ENCODE results near the gene GFOD2. TPM values are rescaled to one million over a fixed set of nuclear protein-coding genes. Genes with fewer than 3 reads are reported as not detected.

The GFOD2 gene
- total RNA-seq, 4 donors from 2014 or later: 10.5 to 24.6 (median 17.2) TPM

DNA sequence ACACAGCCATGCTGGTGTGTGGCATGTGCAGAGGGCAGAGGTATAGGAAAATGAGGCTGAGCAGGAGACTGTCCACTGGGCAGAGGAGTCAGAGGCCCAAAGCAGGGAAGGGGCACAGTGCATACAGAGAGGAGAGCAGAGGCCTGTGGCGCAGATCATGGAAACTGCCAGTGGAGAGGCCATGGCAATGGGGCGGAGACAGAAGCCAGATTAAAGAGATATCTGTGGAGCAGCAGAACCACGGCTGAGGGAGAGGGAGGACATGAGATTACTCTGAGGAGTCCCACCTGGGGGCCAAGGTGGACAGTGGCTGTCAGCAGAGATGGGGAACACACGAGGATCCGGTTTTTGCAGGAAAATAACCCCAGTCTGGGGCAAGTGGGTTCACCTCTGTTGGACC lies 44.0 kb upstream of the GFOD2 start:
- Histone ChIP-seq H3K27me3 (no peaks in the 10 kb centered on the region), H3K27ac (no peak overlapping the region), H3K4me3 (no peak overlapping the region), H3K4me1 (no peaks in the 10 kb centered on the region), H3K36me3 (peaks cover 0 to 51% (median 0%) of the 10 kb centered on the region in 3 donors), H3K9me3 (no peaks in the 10 kb centered on the region)
- TF ChIP-seq EP300 (IDR thresholded peaks at IDR 0.05) (no peak), POLR2A (IDR thresholded peaks at IDR 0.05) (no peak)
- 90 to 96% methylated on average over 5 of the region's 5 CpGs for WGBS, 2 donors
- DNase-seq (ENCODE audit: low spot score in 2 of 2): no peak

DNA sequence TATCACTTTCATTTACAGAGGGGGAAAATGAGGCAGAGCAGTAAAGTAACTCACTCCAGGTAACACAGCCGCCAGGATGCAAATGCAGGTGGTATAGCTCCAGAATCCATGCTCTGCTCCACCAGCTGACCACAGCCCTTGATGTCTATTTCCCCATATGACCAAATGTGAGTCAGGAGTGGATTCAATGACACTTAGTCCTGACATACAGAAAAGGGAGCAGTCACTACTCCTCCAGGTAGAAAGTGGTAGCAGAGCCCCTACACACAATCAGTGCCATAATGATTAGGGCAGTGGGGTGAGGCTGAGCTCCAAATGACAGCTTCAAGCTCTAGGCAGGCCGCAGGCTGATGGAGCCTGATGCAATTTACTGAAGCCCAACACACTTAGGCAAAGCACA lies 43.3 kb upstream of the GFOD2 start:
- WGBS, 2 donors: 93 to 100% methylated on average over 2 of the region's 2 CpGs
- no peak for DNase-seq (ENCODE audit: low spot score in 2 of 2)
- Histone ChIP-seq H3K9me3 (no peaks in the 10 kb centered on the region), H3K27ac (no peak overlapping the region), H3K4me3 (no peak overlapping the region), H3K4me1 (no peaks in the 10 kb centered on the region), H3K36me3 (peaks cover 0 to 57% (median 0%) of the 10 kb centered on the region in 3 donors), H3K27me3 (no peaks in the 10 kb centered on the region)
- TF ChIP-seq EP300 (IDR thresholded peaks at IDR 0.05): no peak
- TF ChIP-seq, protein P1, sequence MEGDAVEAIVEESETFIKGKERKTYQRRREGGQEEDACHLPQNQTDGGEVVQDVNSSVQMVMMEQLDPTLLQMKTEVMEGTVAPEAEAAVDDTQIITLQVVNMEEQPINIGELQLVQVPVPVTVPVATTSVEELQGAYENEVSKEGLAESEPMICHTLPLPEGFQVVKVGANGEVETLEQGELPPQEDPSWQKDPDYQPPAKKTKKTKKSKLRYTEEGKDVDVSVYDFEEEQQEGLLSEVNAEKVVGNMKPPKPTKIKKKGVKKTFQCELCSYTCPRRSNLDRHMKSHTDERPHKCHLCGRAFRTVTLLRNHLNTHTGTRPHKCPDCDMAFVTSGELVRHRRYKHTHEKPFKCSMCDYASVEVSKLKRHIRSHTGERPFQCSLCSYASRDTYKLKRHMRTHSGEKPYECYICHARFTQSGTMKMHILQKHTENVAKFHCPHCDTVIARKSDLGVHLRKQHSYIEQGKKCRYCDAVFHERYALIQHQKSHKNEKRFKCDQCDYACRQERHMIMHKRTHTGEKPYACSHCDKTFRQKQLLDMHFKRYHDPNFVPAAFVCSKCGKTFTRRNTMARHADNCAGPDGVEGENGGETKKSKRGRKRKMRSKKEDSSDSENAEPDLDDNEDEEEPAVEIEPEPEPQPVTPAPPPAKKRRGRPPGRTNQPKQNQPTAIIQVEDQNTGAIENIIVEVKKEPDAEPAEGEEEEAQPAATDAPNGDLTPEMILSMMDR (IDR thresholded peaks at IDR 0.05): no peak
- TF ChIP-seq POLR2A (IDR thresholded peaks at IDR 0.05): no peak

DNA sequence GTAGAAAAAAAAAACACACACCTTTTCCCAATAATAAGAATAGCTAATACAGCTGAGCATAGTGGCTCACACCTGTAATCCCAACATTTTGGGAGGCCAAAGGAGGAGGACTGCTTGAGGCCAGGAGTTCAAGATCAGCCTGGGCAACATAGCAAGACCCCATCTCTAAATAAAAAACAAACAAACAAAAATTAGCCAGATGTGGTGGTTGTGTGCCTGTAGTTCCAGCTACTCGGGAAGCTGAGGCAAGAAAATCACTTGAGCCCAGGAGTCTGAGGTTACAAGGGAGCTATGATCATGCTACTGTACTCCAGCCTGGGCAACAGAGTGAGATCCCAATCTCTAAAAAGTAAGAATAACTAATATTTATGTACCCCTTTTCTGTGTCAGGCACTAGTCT lies 42.8 kb upstream of the GFOD2 start:
- Histone ChIP-seq H3K27ac (no peak overlapping the region), H3K4me1 (no peaks in the 10 kb centered on the region), H3K4me3 (no peak overlapping the region), H3K27me3 (no peaks in the 10 kb centered on the region), H3K9me3 (no peaks in the 10 kb centered on the region), H3K36me3 (peaks cover 0 to 61% (median 0%) of the 10 kb centered on the region in 3 donors)
- WGBS, 2 donors: 95 to 100% methylated on average over 1 of the region's 1 CpG
- TF ChIP-seq, protein P1 (IDR thresholded peaks at IDR 0.05): no peak
- TF ChIP-seq POLR2A (IDR thresholded peaks at IDR 0.05) (no peak), EP300 (IDR thresholded peaks at IDR 0.05) (no peak)
- DNase-seq (ENCODE audit: low spot score in 2 of 2): no peak

DNA sequence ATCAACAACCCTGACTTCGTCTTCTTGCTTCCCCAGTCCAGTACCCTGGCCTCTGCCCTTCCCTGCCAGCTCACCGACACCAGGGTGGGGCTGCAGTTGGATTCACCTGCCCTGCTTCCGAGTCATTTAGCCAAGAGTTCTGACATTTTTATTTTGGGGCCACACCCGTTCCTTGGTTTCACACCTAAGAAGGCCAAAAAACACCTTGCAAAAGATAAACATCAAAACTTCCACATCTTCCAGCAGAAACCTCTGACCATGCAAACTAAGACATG lies 41.8 kb upstream of the GFOD2 start:
- Histone ChIP-seq H3K4me3 (no peak overlapping the region), H3K36me3 (peaks cover 0 to 51% (median 0%) of the 10 kb centered on the region in 3 donors), H3K9me3 (no peaks in the 10 kb centered on the region), H3K27me3 (no peaks in the 10 kb centered on the region), H3K4me1 (no peaks in the 10 kb centered on the region), H3K27ac (no peak overlapping the region)
- 89 to 90% methylated on average over 4 of the region's 4 CpGs for WGBS, 2 donors
- TF ChIP-seq, protein P1 (IDR thresholded peaks at IDR 0.05): no peak
- no peak for TF ChIP-seq POLR2A (IDR thresholded peaks at IDR 0.05)
- TF ChIP-seq EP300 (IDR thresholded peaks at IDR 0.05): no peak
- DNase-seq (ENCODE audit: low spot score in 2 of 2): no peak

DNA sequence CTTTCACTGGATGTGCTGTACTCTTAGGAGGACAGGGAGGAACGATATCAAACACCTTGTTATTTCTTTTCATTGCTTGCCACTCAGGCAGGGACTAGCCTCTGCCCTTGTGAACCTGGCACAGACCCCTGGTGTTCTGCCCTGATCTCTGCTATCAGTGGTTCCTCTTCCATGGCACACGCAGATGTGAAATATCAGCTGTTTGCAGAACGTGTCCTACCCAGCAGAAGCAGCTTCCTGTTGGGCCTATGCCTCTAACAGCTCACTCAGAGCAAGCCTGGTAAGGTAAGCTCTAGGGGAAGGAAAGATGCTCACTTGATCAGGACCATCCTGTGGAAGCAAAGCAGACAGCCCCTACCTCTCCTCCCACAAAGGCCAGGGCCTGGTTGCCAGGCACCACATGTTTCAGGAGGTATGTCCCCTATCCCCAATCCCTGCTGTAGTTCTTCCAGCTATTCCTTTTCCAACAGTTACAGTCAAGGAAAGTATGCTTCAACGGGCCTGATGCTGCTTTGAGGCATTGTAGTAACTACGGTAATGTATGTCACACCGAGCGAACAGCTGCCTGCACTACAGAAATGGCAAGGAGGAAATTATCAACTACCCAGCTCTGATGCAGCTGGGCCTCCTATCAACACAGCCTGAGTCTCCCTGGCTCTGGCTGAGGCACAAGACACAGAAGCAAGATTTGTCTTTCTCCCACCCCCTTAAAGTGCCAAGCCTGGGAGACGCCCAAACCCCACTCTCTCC lies 41.3 kb upstream of the GFOD2 start:
- Histone ChIP-seq H3K4me1 (no peaks in the 10 kb centered on the region), H3K27me3 (no peaks in the 10 kb centered on the region), H3K36me3 (peaks cover 0 to 47% (median 0%) of the 10 kb centered on the region in 3 donors), H3K4me3 (no peak overlapping the region), H3K27ac (no peak overlapping the region), H3K9me3 (no peaks in the 10 kb centered on the region)
- no peak for TF ChIP-seq EP300 (IDR thresholded peaks at IDR 0.05)
- TF ChIP-seq, protein P1 (IDR thresholded peaks at IDR 0.05): no peak
- TF ChIP-seq POLR2A (IDR thresholded peaks at IDR 0.05): no peak
- no peak for DNase-seq (ENCODE audit: low spot score in 2 of 2)
- 77 to 80% methylated on average over 8 of the region's 8 CpGs for WGBS, 2 donors
